Mucosa of rectum (tissue), 2 donors: ENCODE measurements around the gene GMPPA.

Experiments
- H3K27ac ChIP-seq, 2 donors: one replicate each; pipeline ENCODE4 v1.7.0; 2013; ENCODE audit warnings: inconsistent platforms in 2 of 2, low read depth in 2 of 2, low read length in 2 of 2
- H3K27me3 ChIP-seq, 2 donors: one replicate each; pipeline ENCODE4 v1.7.0; 2013; ENCODE audit warnings: low read length in 2 of 2; ENCODE audit not compliant: control insufficient read depth in 2 of 2, insufficient read depth in 2 of 2
- H3K36me3 ChIP-seq, 2 donors: one replicate each; pipeline ENCODE4 v1.7.0; 2013; ENCODE audit warnings: low read length in 2 of 2; ENCODE audit not compliant: control insufficient read depth in 2 of 2, insufficient read depth in 2 of 2
- H3K4me1 ChIP-seq, 2 donors: one replicate each; pipeline ENCODE4 v1.7.0; 2013; ENCODE audit warnings: low read length in 2 of 2, mild to moderate bottlenecking in 1 of 2; ENCODE audit not compliant: control insufficient read depth in 2 of 2, insufficient read depth in 2 of 2
- H3K4me3 ChIP-seq, 2 donors: one replicate each; pipeline ENCODE4 v1.7.0; 2013; ENCODE audit warnings: low read length in 2 of 2
- H3K9ac ChIP-seq, 2 donors: one replicate each; pipeline ENCODE4 v1.7.0; 2013; ENCODE audit warnings: low read length in 2 of 2, low read depth in 1 of 2, mild to moderate bottlenecking in 1 of 2
- H3K9me3 ChIP-seq, 2 donors: one replicate each; pipeline ENCODE4 v1.7.0; 2013; ENCODE audit warnings: low read length in 2 of 2; ENCODE audit not compliant: control insufficient read depth in 2 of 2
- donor health status: healthy.
- donor health status: Normal muscosa, but diverticular disease.

Gene GMPPA

GRCh38 chr2:219512524-219513216 is 14.0 kb downstream of the GMPPA start:
- H3K36me3 ChIP-seq = no peaks in the 10 kb centered on the region
- H3K27me3 ChIP-seq = peaks cover 36 to 64% of the 10 kb centered on the region in 2 donors
- no peak overlapping the region for H3K4me3 ChIP-seq
- H3K9me3 ChIP-seq = no peaks in the 10 kb centered on the region
- H3K9ac ChIP-seq = no peak overlapping the region
- H3K27ac ChIP-seq = no peak overlapping the region
- H3K4me1 ChIP-seq = peaks cover 6 to 7% of the 10 kb centered on the region in 2 donors

GRCh38 chr2:219513787-219514186 is 15.1 kb downstream of the GMPPA start:
- no peak overlapping the region for H3K9ac ChIP-seq
- H3K4me3 ChIP-seq = no peak overlapping the region
- no peaks in the 10 kb centered on the region for H3K9me3 ChIP-seq
- H3K27me3 ChIP-seq = peaks cover 43 to 72% of the 10 kb centered on the region in 2 donors
- H3K4me1 ChIP-seq = peaks cover 6 to 7% of the 10 kb centered on the region in 2 donors
- no peak overlapping the region for H3K27ac ChIP-seq
- H3K36me3 ChIP-seq = no peaks in the 10 kb centered on the region

- no peaks in the 10 kb centered on the region for H3K36me3 ChIP-seq
- H3K4me1 ChIP-seq = peaks cover 6 to 7% of the 10 kb centered on the region in 2 donors
- H3K27me3 ChIP-seq = peaks cover 43 to 72% of the 10 kb centered on the region in 2 donors
- no peaks in the 10 kb centered on the region for H3K9me3 ChIP-seq
- no peak within 1 kb of the TSS for H3K9ac ChIP-seq
- no peak within 1 kb of the TSS for H3K27ac ChIP-seq
- no peak within 1 kb of the TSS for H3K4me3 ChIP-seq
Observed at GRCh38 chr2:219514196-219514761, 15.6 kb downstream of the GMPPA start, which contains the start of gene ASIC4. Gene ASIC4, plus strand, starts transcription at chr2:219514482. Its CDS starts 243 bp downstream, at chr2:219514725.

- Histone ChIP-seq H3K27ac (no peak overlapping the region), H3K9ac (no peak overlapping the region)
Observed at GRCh38 chr2:219514836-219515235, 16.1 kb downstream of the GMPPA start.

GRCh38 chr2:219515874-219516629 is 17.4 kb downstream of the GMPPA start:
- Histone ChIP-seq H3K4me3 (no peak overlapping the region), H3K9ac (no peak overlapping the region), H3K36me3 (no peaks in the 10 kb centered on the region), H3K27ac (no peak overlapping the region), H3K27me3 (peaks cover 41 to 74% of the 10 kb centered on the region in 2 donors), H3K9me3 (no peaks in the 10 kb centered on the region), H3K4me1 (peaks cover 0 to 2% of the 10 kb centered on the region in 2 donors)

More at GRCh38 chr2:219514836-219515235, 16.1 kb downstream of the GMPPA start:
- Histone ChIP-seq H3K9me3 (no peaks in the 10 kb centered on the region), H3K36me3 (no peaks in the 10 kb centered on the region), H3K4me3 (no peak overlapping the region), H3K27me3 (peaks cover 43 to 72% of the 10 kb centered on the region in 2 donors), H3K4me1 (peaks cover 2 to 6% of the 10 kb centered on the region in 2 donors)

- Histone ChIP-seq H3K4me3 (no peak overlapping the region), H3K27ac (no peak overlapping the region), H3K9me3 (no peaks in the 10 kb centered on the region), H3K36me3 (no peaks in the 10 kb centered on the region), H3K27me3 (peaks cover 49 to 76% of the 10 kb centered on the region in 2 donors), H3K4me1 (peaks cover 0 to 2% of the 10 kb centered on the region in 2 donors), H3K9ac (no peak overlapping the region)
Observed at GRCh38 chr2:219516888-219517287, 18.2 kb downstream of the GMPPA start.

GRCh38 chr2:219517954-219518778 is 19.5 kb downstream of the GMPPA start:
- no peaks in the 10 kb centered on the region for H3K36me3 ChIP-seq
- H3K27ac ChIP-seq = no peak overlapping the region
- H3K4me1 ChIP-seq = peaks cover 0 to 2% of the 10 kb centered on the region in 2 donors
- no peaks in the 10 kb centered on the region for H3K9me3 ChIP-seq
- H3K9ac ChIP-seq = no peak overlapping the region
- H3K27me3 ChIP-seq = peaks cover 43 to 69% of the 10 kb centered on the region in 2 donors
- no peak overlapping the region for H3K4me3 ChIP-seq

GRCh38 chr2:219519526-219519916 is 20.8 kb downstream of the GMPPA start:
- Histone ChIP-seq H3K4me1 (no peaks in the 10 kb centered on the region), H3K9ac (no peak overlapping the region), H3K4me3 (no peak overlapping the region), H3K27ac (no peak overlapping the region), H3K36me3 (no peaks in the 10 kb centered on the region), H3K27me3 (peaks cover 51 to 69% of the 10 kb centered on the region in 2 donors), H3K9me3 (no peaks in the 10 kb centered on the region)

- Histone ChIP-seq H3K27ac (no peak overlapping the region), H3K27me3 (peaks cover 54 to 65% of the 10 kb centered on the region in 2 donors), H3K36me3 (no peaks in the 10 kb centered on the region), H3K9ac (no peak overlapping the region), H3K4me3 (no peak overlapping the region), H3K4me1 (no peaks in the 10 kb centered on the region), H3K9me3 (no peaks in the 10 kb centered on the region)
Observed at GRCh38 chr2:219520079-219520478, 21.4 kb downstream of the GMPPA start.
